Stimulated activated CD4-positive, alpha-beta T cell treated with anti-CD3 and anti-CD28 coated beads, Interleukin-4, amount 100 ng/mL, for 48 hours (primary cell): ENCODE data around the gene PIK3C2B.

Experiments
- DNase-seq, 2 donors: peaks; one replicate each; pipeline ENCODE4 v3.0.0-alpha.2; 2020; ENCODE audit warnings: low read depth in 2 of 2

Gene PIK3C2B

GRCh38 chr1:204479387-204480136 lies 15.0 kb downstream of the PIK3C2B start:
- no peak for DNase-seq

- DNase-seq, result no peak
Observed at GRCh38 chr1:204478921-204479320, 15.7 kb downstream of the PIK3C2B start.

DNA sequence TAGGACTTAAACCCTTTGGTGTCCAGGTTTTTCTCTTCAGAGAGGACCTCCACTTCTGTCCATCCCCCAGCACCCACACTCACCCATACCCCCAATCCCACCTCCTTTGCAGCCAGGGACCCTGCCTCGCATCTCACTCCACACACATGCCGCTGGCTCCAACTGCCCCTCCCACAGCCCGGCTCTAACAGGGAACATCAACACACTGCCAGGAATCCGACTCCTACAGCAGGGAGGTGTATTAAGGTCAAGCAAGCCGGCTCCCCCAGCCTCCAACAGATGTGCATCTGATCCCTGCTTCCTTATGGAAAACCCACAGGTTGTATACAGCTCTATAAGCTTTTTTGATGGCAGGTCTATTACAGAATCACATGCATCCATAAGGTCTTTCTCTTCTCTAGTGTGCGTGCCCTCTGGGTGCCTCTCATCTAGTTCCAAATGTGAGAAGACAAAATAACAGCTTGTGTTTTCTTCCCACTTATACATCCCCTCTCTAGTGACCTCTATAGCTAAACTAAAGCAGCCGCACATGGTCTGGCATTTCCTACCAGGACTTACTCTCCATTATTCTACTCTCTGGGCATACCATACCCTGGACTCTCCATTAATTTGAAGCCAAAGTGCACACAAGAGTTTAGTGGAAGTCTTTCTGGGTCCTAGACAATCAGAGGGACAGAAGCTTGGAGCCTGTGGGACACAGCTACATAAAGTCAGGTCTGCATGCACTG lies 16.3 kb downstream of the PIK3C2B start:
- no peak for DNase-seq

- no peak for DNase-seq
Observed at GRCh38 chr1:204477036-204477740, 17.4 kb downstream of the PIK3C2B start.

- no peak for DNase-seq
Observed at GRCh38 chr1:204476563-204476962, 18.0 kb downstream of the PIK3C2B start.

DNA sequence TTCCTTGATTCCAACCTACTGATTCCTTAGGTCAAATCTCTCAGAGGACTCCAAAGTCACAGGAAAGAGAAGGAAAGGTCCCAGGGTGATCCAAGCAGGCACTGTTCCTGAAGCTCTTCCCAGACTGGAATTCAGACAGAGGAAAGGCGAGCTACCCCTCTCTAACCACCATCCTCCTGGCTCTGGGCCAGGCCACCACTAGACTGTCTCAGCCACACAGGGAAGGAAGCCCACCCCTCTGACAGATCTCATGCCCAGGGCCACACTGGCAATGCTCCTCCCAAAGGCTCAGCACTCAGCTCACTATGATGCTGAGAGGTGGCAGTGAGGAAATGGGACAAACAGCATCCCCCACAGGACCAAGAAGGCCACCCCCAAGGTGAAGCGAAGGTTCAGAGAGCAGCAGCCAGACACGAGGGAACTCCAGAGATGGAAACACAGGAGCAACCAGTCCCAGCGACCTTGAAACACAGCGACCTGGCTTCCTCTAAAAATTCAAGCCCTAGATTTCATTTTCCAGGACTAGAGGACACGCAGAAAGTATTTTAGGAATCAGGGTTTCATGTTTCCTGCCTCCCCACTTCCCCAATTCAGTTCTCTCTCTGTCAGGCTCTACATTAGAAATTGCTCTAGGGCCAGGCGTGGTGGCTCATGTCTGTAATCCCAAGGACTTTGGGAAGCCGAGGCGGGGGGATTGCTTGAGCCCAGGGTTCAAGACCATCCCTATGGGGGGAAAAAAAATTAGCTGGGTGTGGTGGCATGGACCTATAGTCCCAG lies 18.8 kb downstream of the PIK3C2B start:
- no peak for DNase-seq

GRCh38 chr1:204473400-204473965 lies 21.1 kb downstream of the PIK3C2B start:
- DNase-seq, result no peak

DNA sequence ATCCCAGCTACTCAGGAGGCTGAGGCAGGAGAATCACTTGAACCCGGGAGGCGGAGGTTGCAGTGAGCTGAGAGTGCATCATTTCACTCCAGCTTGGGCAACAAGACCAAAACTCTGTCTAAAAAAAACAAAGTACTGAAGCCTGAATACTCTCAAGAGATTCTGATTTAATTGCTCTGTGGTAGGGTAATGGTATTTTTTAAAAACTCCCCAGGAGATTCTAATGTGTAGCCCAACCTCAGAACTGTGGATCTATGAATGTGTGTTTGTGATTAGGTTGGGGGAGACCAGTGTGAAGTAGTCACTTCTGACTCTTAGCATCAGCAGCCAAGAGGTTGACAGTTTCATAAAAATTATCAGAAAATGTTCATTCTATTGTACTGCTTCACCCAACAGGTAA lies 21.9 kb downstream of the PIK3C2B start:
- DNase-seq, result no peak

DNA sequence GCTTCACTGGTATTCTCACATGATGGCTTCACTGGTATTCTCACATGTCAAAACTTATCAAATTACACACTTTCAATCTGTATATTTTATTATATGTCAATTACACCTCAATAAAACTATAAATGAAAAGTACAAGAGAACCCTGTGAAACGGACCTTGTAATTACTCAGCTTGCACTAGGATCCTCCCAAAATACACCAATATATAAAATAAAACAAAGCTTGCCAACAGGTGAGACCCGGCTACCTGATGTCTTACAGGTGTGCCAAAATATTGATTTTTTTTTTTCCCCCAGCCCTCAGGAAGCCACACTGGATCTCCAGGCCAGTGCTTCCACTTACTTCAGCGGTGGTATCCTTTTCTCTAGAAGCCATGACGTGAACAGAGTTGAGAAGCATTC lies 22.9 kb downstream of the PIK3C2B start:
- DNase-seq, result no peak

DNA sequence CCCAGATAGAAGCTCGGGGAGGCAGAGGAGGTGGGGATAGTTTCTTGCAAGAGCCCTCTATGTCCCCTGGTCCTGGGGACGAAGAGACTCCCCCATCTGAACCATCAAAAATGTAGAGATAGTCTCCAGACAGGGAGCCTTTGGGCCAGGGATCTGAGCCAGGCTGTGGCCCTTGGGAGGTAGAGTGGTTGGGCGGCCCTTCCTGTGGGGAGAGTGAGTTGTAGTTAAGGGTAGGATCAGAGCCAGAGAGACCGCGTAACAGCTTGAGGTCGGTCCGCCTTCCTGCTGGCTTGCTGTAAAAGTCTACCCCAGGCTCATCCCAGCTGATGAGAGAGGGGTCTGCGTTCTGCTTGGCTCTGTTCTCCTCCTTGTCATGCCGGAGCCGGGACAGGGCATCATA lies 25.3 kb downstream of the PIK3C2B start:
- no peak for DNase-seq

- DNase-seq, result no peak
Observed at GRCh38 chr1:204468766-204469302, 25.8 kb downstream of the PIK3C2B start.

- DNase-seq, result no peak
Observed at GRCh38 chr1:204468206-204468605, 26.4 kb downstream of the PIK3C2B start.

GRCh38 chr1:204466416-204467405 lies 27.9 kb downstream of the PIK3C2B start:
- no peak for DNase-seq

GRCh38 chr1:204465546-204466415 lies 28.8 kb downstream of the PIK3C2B start:
- DNase-seq, result no peak

DNA sequence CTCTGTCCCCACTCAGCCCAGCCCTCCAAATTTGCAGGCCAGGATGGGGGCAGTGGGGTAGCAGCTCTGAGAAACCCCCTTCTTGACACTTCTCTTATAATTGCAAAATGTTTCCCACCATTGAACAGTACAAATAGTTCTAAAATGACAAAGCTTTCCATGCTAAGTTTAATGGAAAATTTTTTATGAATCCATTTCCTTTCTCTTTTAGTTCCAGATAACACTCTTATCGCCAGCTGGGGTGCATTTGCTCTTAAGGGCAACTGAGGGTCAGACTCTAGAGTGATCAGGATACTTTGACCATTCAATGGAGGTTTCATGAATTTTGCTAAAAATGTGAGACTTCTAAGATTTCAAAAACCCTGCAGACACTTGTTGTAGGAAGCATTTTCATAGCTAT lies 29.9 kb downstream of the PIK3C2B start:
- no peak for DNase-seq

DNA sequence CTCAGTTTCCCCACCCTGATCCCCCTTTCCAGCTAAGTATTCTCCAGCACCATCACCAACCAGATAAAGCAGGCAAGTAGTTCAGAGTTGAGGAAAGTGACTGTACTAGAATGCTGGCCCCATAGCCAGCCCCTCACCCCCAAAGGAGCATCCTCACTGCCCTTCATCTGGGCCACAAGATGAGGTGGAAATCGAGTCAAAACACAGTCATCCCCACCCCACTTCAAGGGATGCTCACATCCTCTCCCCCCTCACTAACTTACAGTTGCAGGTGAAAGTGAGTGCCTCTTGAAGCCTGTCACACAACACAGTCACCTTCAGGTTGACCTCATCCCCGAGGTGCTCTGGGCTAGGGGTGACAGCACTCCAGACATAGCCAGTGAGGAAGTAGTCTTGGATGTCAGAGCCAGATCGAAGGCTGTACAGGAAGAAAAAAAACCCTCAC lies 30.4 kb downstream of the PIK3C2B start:
- DNase-seq, result peak in 1 of 2 donors; percentile 24

GRCh38 chr1:204463125-204464060 lies 31.2 kb downstream of the PIK3C2B start:
- no peak for DNase-seq

DNA sequence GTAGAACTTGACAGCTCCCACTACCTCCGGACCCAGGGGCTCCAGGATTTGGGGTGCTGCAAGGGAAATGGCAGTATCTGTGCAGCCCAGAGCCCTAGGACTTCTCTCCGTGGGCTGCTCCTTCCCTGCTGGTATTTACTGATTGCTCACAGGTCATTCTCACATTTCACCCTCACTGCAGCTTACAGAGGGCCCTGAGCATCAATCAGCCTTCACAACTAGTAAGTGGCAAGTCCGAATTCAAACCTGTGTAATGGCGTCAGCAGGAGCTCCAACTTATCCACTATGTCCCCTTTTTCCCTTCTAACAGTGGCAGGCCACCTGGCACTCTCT lies 32.4 kb downstream of the PIK3C2B start:
- DNase-seq, result no peak
